ENCODE measurements around the gene TBC1D22A.
"Not testable (repeated sequence)": the region's sequence is repeated elsewhere in the genome, so short reads cannot be mapped to it uniquely, and the experiment has no call there.

The TBC1D22A gene

GRCh38 chr22:47041271-47042115 lies 279.0 kb downstream of the TBC1D22A start:
- DNase-seq = no peak

- no peak for DNase-seq
Measured at GRCh38 chr22:47042116-47042825, 279.8 kb downstream of the TBC1D22A start.

GRCh38 chr22:47042861-47043496 lies 280.5 kb downstream of the TBC1D22A start:
- DNase-seq = no peak

- peak; percentile 15 for DNase-seq
Measured at GRCh38 chr22:47043835-47044721, 281.6 kb downstream of the TBC1D22A start.

GRCh38 chr22:47044722-47045535 lies 282.5 kb downstream of the TBC1D22A start:
- DNase-seq = no peak

GRCh38 chr22:47045691-47046410 lies 283.4 kb downstream of the TBC1D22A start:
- no peak for DNase-seq

- DNase-seq = no peak
Measured at GRCh38 chr22:47046411-47047065, 284.1 kb downstream of the TBC1D22A start.

GRCh38 chr22:47047321-47048122 lies 285.1 kb downstream of the TBC1D22A start:
- no peak for DNase-seq

GRCh38 chr22:47048123-47049077 lies 285.9 kb downstream of the TBC1D22A start:
- no peak for DNase-seq

GRCh38 chr22:47049078-47049624 lies 286.7 kb downstream of the TBC1D22A start:
- no peak for DNase-seq

GRCh38 chr22:47049736-47050400 lies 287.4 kb downstream of the TBC1D22A start:
- DNase-seq = not testable (repeated sequence)

GRCh38 chr22:47050401-47051051 lies 288.1 kb downstream of the TBC1D22A start:
- no peak for DNase-seq

GRCh38 chr22:47051441-47052071 lies 289.1 kb downstream of the TBC1D22A start:
- peak; percentile 58 for DNase-seq

- DNase-seq = no peak
Measured at GRCh38 chr22:47052236-47053012, 290.0 kb downstream of the TBC1D22A start.

GRCh38 chr22:47053013-47053725 lies 290.7 kb downstream of the TBC1D22A start:
- DNase-seq = no peak

Measured in DMS79 (cell line).